PC-9 (cell line): ENCODE measurements around the gene JAK3. TPM values are rescaled to one million over a fixed set of nuclear protein-coding genes. Genes with fewer than 3 reads are reported as not detected.

ENCODE experiments used
- BruUV-seq: library from RNA; stranded (reverse); fragments of 400-500 nt; replicated peaks from 2 replicates; lab custom pipeline; 2021; lab: Mats Ljungman, UMichigan
- CTCF ChIA-PET: fragments of 300-600 bp; sonication (Branson Sonifier 250); formaldehyde crosslinking; loops from one replicate; lab custom pipeline; 2022; ENCODE audit warnings: antibody characterized with exemption; lab: Charles Lee
- POLR2A ChIA-PET: fragments of 300-600 bp; sonication (Branson Sonifier 250); formaldehyde crosslinking; loops from one replicate; lab custom pipeline; 2022; ENCODE audit warnings: antibody characterized with exemption; ENCODE audit not compliant: unreplicated experiment; lab: Charles Lee
- DNase-seq, 2 experiments: peaks; one replicate each; pipeline versions ENCODE4 v3.0.0 to v3.0.0-alpha.2; 2015 to 2022; ENCODE audit warnings: mixed read lengths in 1 of 2
- H2AFZ ChIP-seq: fragments of 200-600 bp; sonication (generic); 2 replicates; pipeline ENCODE4 v1.8.1; 2017; ENCODE audit warnings: antibody characterized with exemption
- H3F3A ChIP-seq: fragments of 200-600 bp; sonication (generic); 2 replicates; pipeline ENCODE4 v1.8.1; 2017; ENCODE audit warnings: antibody characterized with exemption, mild to moderate bottlenecking, low read depth; ENCODE audit not compliant: insufficient read depth
- H3K27ac ChIP-seq: fragments of 200-600 bp; sonication (generic); 2 replicates; pipeline ENCODE4 v1.6.1; 2016; ENCODE audit warnings: mixed run types
- H3K27me3 ChIP-seq: fragments of 200-600 bp; sonication (generic); 2 replicates; pipeline ENCODE4 v1.6.1; 2016; ENCODE audit warnings: low read depth, mixed run types; ENCODE audit not compliant: insufficient read depth
- H3K36me3 ChIP-seq: fragments of 200-600 bp; sonication (generic); 2 replicates; pipeline ENCODE4 v1.6.1; 2016; ENCODE audit warnings: low read depth, mixed run types
- H3K4me1 ChIP-seq: fragments of 200-600 bp; sonication (generic); replicated peaks from 2 replicates; pipeline ENCODE4 v1.6.1; 2016; ENCODE audit warnings: mixed run types; ENCODE audit not compliant: insufficient read depth
- H3K4me2 ChIP-seq: fragments of 200-600 bp; sonication (generic); 2 replicates; pipeline ENCODE4 v1.6.1; 2017; ENCODE audit warnings: mixed run types
- H3K4me3 ChIP-seq: fragments of 200-600 bp; sonication (generic); 2 replicates; pipeline ENCODE4 v1.6.1; 2016; ENCODE audit warnings: mixed run types
- H3K79me2 ChIP-seq: fragments of 200-600 bp; sonication (generic); 2 replicates; pipeline ENCODE4 v1.6.1; 2017; ENCODE audit warnings: low read depth, mixed run types
- H3K9me2 ChIP-seq: fragments of 200-600 bp; sonication (generic); 2 replicates; pipeline ENCODE4 v1.8.1; 2017; ENCODE audit warnings: mild to moderate bottlenecking; ENCODE audit not compliant: insufficient read depth
- H3K9me3 ChIP-seq: fragments of 200-600 bp; sonication (generic); 2 replicates; pipeline ENCODE4 v1.8.1; 2016; ENCODE audit warnings: low read depth; ENCODE audit not compliant: insufficient read depth
- H4K20me1 ChIP-seq: fragments of 200-600 bp; sonication (generic); 2 replicates; pipeline ENCODE4 v1.8.1; 2017; ENCODE audit not compliant: insufficient read depth
- EZH2 ChIP-seq: fragments of 200-600 bp; sonication (generic); IDR thresholded peaks from 2 replicates; pipeline ENCODE4 v1.8.0; 2017; ENCODE audit warnings: antibody characterized with exemption, low read depth
- intact Hi-C: fragments of 100-400 bp; cut with micrococcal nuclease; formaldehyde crosslinking; loops from one replicate; pipeline ENCODE4 v1.10.0; 2022; ENCODE audit not compliant: unreplicated experiment
- total RNA-seq: library from RNA; stranded (reverse); gene quantifications from 2 replicates; pipeline ENCODE4 v1.2.3, GENCODE V29; 2021
- TF ChIP-seq, protein P1 (sequence below): fragments of 200-600 bp; sonication (generic); conservative IDR thresholded peaks from 2 replicates; pipeline ENCODE4 v1.6.1; 2017; ENCODE audit warnings: mixed run types, antibody characterized with exemption, mild to moderate bottlenecking, moderate library complexity

The JAK3 gene
- total RNA-seq, 1 experiment from 2014 or later = 13.5 TPM

DNA sequence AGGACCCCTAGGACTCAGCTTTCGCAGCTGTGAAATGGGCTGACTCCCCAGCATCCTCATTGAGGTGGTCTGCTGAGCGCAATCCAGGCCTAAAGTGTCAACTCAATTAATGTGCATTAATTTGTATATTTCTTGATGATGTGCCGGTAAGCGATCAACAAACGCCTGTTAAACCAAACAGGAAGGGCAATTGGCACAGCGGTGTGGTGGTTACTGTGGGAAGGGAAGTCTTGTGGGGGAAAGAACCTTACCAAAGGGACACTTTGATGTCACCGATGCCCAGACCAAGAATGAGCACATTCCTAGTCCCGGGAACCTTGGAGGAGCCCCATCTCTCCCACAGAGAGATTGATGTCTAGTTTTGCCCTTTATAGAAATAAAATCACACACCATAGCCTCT, 1.6 kb downstream of the JAK3 start:
- Histone ChIP-seq H2AFZ (no peak overlapping the region), H3K27ac (no peak overlapping the region), H3K4me1 (peaks cover 22% of the 10 kb centered on the region), H3F3A (peaks cover 14% of the 10 kb centered on the region), H3K9me2 (no peaks in the 10 kb centered on the region), H3K9me3 (no peaks in the 10 kb centered on the region), H3K27me3 (no peaks in the 10 kb centered on the region), H3K36me3 (no peaks in the 10 kb centered on the region), H3K4me3 (no peak overlapping the region), H4K20me1 (no peaks in the 10 kb centered on the region), H3K79me2 (peaks cover 12% of the 10 kb centered on the region), H3K4me2 (no peak overlapping the region)
- POLR2A ChIA-PET = no interaction called here
- BruUV-seq = no TSS peak
- intact Hi-C loops = no loop called here
- TF ChIP-seq, protein P1, sequence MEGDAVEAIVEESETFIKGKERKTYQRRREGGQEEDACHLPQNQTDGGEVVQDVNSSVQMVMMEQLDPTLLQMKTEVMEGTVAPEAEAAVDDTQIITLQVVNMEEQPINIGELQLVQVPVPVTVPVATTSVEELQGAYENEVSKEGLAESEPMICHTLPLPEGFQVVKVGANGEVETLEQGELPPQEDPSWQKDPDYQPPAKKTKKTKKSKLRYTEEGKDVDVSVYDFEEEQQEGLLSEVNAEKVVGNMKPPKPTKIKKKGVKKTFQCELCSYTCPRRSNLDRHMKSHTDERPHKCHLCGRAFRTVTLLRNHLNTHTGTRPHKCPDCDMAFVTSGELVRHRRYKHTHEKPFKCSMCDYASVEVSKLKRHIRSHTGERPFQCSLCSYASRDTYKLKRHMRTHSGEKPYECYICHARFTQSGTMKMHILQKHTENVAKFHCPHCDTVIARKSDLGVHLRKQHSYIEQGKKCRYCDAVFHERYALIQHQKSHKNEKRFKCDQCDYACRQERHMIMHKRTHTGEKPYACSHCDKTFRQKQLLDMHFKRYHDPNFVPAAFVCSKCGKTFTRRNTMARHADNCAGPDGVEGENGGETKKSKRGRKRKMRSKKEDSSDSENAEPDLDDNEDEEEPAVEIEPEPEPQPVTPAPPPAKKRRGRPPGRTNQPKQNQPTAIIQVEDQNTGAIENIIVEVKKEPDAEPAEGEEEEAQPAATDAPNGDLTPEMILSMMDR = no peak
- no peak for TF ChIP-seq EZH2
- DNase-seq = no peak
- CTCF ChIA-PET = no interaction called here

DNA sequence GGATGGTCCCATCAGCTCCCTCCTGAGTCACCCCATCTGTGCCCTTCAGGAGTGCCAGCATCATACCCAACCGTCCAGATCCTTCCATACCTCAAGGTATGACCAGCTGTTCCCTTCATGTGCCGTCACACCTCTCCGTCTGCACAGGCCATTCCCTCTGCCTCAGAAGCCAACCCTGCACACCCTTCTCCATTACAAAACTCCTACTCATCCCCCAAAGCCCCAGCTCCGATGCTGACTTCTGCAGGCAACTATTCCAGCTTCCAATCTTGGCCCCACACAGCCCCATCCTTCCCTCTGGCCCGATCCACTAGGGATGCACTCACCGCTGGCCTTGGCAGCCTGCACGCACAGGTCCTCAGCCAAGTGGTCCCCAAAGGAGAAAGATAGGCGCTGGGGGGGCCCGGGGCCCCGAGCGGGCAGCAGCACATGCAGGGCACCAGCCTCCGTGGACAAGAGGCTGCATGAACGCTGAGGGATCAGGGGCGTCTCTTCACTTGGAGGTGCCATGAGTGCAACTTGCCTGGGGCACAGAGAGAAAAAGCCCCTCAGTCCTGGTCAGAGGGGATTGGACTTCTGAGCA, 3.8 kb downstream of the JAK3 start:
- Histone ChIP-seq H3K36me3 (no peaks in the 10 kb centered on the region), H3F3A (peaks cover 6% of the 10 kb centered on the region), H3K4me3 (no peak overlapping the region), H3K79me2 (peaks cover 12% of the 10 kb centered on the region), H3K9me2 (no peaks in the 10 kb centered on the region), H2AFZ (no peak overlapping the region), H3K9me3 (no peaks in the 10 kb centered on the region), H3K27me3 (no peaks in the 10 kb centered on the region), H3K4me1 (peaks cover 10% of the 10 kb centered on the region), H3K4me2 (no peak overlapping the region), H3K27ac (no peak overlapping the region), H4K20me1 (no peaks in the 10 kb centered on the region)
- POLR2A ChIA-PET = no interaction called here
- no TSS peak for BruUV-seq
- intact Hi-C loops = no loop called here
- CTCF ChIA-PET = no interaction called here
- TF ChIP-seq, protein P1 = no peak
- TF ChIP-seq EZH2 = no peak
- no peak for DNase-seq

DNA sequence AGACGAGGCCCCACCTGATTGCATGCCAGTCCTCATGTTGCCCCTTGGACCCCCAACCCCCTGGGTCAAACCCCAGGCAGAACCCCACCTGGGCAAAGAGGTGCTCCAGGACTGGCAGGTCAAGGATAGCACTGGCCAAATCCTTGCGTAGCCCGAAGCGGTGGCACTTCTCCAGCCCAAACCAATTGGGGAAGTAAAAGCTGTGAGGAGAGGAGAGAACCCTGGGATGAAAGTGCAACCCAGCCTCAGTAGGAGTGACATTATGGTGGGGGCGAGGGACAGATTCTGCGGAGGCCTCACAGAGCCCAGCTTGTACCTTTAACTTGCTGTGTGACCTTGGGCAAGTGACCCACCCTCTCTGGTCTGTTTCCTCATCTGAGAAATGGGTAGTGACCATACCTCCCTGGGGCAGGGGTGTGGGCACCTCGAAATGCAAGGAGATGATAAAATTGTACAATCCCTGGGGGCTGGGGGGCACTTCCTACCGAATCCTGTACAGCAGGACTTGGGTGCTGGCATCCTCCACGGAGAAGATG, 4.4 kb downstream of the JAK3 start:
- peak overlapping the region; percentile 91 for H3K4me2 ChIP-seq
- intact Hi-C loops = no loop called here
- H3K27me3 ChIP-seq = no peaks in the 10 kb centered on the region
- peaks cover 6% of the 10 kb centered on the region for H3F3A ChIP-seq
- H2AFZ ChIP-seq = no peak overlapping the region; the same call in 1 of the 2 replicates
- H3K79me2 ChIP-seq = peaks cover 12% of the 10 kb centered on the region
- no peak overlapping the region for H3K27ac ChIP-seq
- no peaks in the 10 kb centered on the region for H3K9me3 ChIP-seq
- no peaks in the 10 kb centered on the region for H3K9me2 ChIP-seq
- peaks cover 10% of the 10 kb centered on the region for H3K4me1 ChIP-seq
- no peak for DNase-seq
- TF ChIP-seq, protein P1 = no peak
- no peak for TF ChIP-seq EZH2
- H3K4me3 ChIP-seq = peak overlapping the region; percentile 93
- no peaks in the 10 kb centered on the region for H4K20me1 ChIP-seq
- no peaks in the 10 kb centered on the region for H3K36me3 ChIP-seq
- CTCF ChIA-PET = no interaction called here
- POLR2A ChIA-PET = no interaction called here
- no TSS peak for BruUV-seq
